Retina (tissue), 1 donor: ENCODE data around the gene TRAPPC6A.
A peak's percentile ranks its signal among the peaks of the same experiment; 100 is the strongest.

Experiments
- DNase-seq: peaks from one replicate; pipeline ENCODE4 v3.0.0-alpha.2; 2016

The TRAPPC6A gene

GRCh38 chr19:45161738-45162607 lies 16.1 kb downstream of the TRAPPC6A start:
- peak; percentile 63 for DNase-seq

GRCh38 chr19:45160870-45161737 lies 16.9 kb downstream of the TRAPPC6A start, which contains the start of gene NKPD1:
TSS of gene NKPD1 (minus strand) at chr19:45160982. CDS start at chr19:45160150, 832 bp downstream.
- no peak for DNase-seq

- no peak for DNase-seq
Observed at GRCh38 chr19:45159971-45160324, 18.1 kb downstream of the TRAPPC6A start.

GRCh38 chr19:45159210-45159970 lies 18.6 kb downstream of the TRAPPC6A start:
- no peak for DNase-seq

- DNase-seq: no peak
Observed at GRCh38 chr19:45158503-45159209, 19.4 kb downstream of the TRAPPC6A start.

GRCh38 chr19:45156751-45157150 lies 21.3 kb downstream of the TRAPPC6A start:
- no peak for DNase-seq

- DNase-seq: no peak
Observed at GRCh38 chr19:45156011-45156630, 21.9 kb downstream of the TRAPPC6A start.

- no peak for DNase-seq
Observed at GRCh38 chr19:45154064-45154827, 23.8 kb downstream of the TRAPPC6A start.

GRCh38 chr19:45153339-45154063 lies 24.5 kb downstream of the TRAPPC6A start:
- DNase-seq: no peak

GRCh38 chr19:45152504-45153338 lies 25.3 kb downstream of the TRAPPC6A start:
- peak; percentile 87 for DNase-seq

GRCh38 chr19:45151821-45152503 lies 26.1 kb downstream of the TRAPPC6A start:
- no peak for DNase-seq

GRCh38 chr19:45151320-45151719 lies 26.7 kb downstream of the TRAPPC6A start:
- no peak for DNase-seq

GRCh38 chr19:45150751-45151281 lies 27.2 kb downstream of the TRAPPC6A start:
- no peak for DNase-seq

- DNase-seq: no peak
Observed at GRCh38 chr19:45150180-45150579, 27.9 kb downstream of the TRAPPC6A start.

GRCh38 chr19:45149129-45149528 lies 28.9 kb downstream of the TRAPPC6A start:
- no peak for DNase-seq

- DNase-seq: no peak
Observed at GRCh38 chr19:45147835-45148676, 30.0 kb downstream of the TRAPPC6A start.

- DNase-seq: no peak
Observed at GRCh38 chr19:45146741-45147205, 31.3 kb downstream of the TRAPPC6A start.
